Stimulated activated CD4-positive, alpha-beta T cell treated with anti-CD3 and anti-CD28 coated beads, Interleukin-4, amount 100 ng/mL, for 24 hours (primary cell): ENCODE results near the gene KLHL8.
"Not testable (repeated sequence)": the region's sequence is repeated elsewhere in the genome, so short reads cannot be mapped to it uniquely, and the experiment has no call there.

ENCODE experiments used
- DNase-seq: peaks from one replicate; pipeline ENCODE4 v3.0.0-alpha.2; 2020

KLHL8 gene

GRCh38 chr4:87227751-87228151, 7.3 kb upstream of the KLHL8 start:
- DNase-seq, result no peak

GRCh38 chr4:87225936-87226335, 5.5 kb upstream of the KLHL8 start:
- no peak for DNase-seq

GRCh38 chr4:87224141-87224923, 3.9 kb upstream of the KLHL8 start:
- no peak for DNase-seq

DNA sequence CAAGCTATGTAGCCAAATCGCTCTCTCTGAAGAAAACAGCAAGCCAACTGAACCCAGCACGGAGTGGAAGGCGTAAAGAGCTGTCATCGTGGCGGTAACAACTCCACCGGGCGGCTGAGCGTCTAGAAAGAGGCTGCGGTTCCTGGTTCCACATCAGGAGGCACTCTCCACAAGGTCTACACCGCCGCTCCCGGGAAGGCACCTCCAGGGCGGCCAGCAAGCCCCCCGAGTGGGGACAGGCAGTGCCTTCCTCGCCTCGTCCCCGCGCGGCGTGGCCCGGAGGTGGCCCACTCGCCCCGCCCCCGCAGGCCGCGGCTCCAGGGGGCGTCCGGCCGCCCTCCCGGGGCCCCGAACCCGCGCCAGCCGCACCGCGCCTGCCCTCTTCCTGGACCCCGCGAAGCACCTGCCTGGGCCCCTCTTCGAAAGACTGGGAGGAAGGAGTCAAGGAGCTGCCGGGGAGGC, 755 bp downstream of the KLHL8 start:
- peak; percentile 49 for DNase-seq

DNA sequence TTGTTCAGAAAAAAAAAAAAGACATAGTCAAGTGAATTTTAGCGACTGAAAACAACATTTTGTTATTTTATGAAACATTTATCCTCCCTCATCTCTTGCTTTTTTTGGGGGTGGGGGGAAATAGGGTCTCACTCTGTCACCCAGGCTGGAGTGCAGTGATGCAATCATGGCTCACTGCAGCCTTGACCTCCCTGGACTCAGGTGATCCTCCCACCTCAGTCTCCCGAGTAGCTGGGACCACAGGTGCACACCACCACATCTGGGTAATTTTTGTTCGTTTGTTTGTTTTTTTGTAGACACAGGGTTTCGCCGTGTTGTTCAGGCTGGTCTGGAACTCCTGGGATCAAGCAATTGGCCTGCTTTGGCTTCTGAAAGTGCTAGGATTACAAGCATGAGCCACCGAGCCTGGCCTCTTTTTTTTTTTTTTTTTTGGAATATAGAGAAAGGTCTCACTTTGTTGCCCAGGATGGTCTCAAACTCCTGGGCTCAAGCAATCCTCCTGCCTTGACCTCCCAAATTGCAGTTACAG, 3.1 kb downstream of the KLHL8 start:
- not testable (repeated sequence) for DNase-seq

- DNase-seq, result no peak
Observed at GRCh38 chr4:87216469-87216868, 3.9 kb downstream of the KLHL8 start.

GRCh38 chr4:87213421-87214075, 6.9 kb downstream of the KLHL8 start:
- DNase-seq, result no peak

DNA sequence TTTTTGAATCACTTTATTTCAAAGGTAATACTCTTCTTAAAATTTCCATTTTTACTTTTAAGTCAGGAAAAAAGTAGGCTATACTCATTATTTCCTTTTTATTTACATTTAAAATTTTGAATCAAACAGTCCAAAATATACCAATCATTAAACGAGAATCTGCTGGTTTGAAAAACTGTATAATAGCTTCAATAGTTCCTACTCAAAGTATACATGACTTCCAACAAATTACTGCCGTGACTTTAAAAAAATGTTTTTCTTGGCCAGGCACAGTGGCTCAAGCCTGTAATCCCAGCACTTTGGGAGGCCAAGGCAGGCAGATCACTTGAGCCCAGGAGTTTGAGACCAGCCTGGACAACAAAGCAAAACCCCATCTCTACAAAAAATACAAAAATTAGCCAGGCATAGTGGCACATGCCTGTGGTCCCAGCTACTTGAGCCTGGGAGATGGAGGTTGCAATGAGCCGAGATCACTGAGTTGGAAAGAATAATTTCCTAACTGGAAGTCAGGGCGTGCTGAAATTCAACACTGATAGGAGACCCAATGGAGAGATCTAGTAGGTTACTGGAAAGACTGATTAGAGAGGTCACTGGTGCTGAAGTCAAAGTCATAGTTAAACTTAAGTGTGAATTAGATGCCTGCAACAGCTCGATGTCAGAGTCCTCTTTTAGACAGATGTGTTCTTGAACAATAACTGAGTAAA, 9.0 kb downstream of the KLHL8 start:
- no peak for DNase-seq

DNA sequence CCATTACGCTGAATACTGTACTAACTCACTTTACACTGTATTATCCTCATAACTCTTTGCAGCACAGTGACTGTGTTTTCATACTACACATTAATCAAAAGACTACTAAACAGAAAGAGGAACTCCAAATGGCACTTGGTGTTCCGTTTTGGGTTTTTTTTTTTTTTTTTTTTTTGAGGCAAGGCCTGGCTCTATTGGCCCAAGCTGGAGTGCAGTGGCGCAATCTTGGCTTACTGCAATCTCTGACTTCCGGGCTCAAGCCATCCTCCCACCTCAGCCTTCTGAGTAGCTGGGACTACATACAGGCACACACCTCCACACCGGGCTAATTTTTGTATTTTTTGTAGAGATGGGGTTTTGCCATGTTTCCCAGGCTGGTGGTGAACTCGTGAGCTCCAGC, 10.7 kb downstream of the KLHL8 start:
- no peak for DNase-seq

- no peak for DNase-seq
Observed at GRCh38 chr4:87209182-87209581, 11.2 kb downstream of the KLHL8 start.

DNA sequence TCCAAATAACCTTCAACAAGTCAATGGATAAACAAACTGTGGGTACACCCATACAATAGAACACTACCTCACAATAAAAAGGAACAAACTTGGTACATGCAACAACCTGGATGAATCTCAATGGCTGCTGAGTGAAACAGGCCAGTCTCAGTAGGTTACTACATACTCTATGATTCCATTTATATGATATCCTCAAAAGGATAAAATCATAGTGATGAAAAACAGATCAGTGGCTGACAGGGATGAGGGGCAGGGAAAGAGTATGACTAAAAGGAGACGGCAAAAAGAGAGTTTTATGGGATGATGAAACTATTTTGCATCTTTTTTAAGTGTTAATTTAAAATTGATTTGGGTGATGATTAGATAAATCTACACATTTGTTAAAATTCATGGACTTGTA, 15.9 kb downstream of the KLHL8 start:
- DNase-seq, result no peak

DNA sequence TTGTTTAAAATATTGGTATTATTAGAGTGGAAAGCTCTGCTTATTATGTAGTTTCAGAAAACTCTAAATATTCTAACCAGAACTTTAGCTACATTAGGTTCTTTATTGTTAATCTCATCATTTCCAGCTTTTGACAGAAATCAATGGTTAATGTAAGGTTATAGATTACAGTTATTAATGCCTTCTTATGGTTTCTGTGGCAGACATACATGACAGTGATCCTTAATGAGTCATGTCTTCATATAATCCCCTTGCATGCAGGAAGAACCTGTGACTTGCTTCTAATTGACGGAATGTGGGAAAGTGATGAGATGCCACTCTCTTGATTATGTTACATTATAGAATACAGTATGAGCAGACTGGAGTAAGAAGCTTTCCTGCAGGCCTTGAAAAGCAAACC, 23.5 kb downstream of the KLHL8 start:
- no peak for DNase-seq

DNA sequence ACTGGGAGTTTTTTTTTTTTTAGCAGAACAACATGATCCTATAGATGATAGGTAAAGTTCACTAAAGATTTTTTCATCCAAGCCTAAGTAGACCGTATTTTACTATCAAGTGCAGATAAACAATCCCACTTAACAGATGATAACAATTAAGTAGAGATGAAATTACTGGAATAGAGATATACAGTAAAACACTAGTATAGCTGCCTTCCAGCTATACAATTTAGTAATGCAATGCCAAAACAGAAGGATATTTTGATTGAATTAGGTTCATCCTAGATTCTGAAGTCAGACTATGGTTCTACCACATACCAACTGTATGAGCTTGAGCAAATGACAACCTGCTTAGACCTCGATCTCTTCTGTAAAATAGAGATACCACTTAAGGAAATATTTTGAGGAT, 24.3 kb downstream of the KLHL8 start:
- DNase-seq, result no peak

DNA sequence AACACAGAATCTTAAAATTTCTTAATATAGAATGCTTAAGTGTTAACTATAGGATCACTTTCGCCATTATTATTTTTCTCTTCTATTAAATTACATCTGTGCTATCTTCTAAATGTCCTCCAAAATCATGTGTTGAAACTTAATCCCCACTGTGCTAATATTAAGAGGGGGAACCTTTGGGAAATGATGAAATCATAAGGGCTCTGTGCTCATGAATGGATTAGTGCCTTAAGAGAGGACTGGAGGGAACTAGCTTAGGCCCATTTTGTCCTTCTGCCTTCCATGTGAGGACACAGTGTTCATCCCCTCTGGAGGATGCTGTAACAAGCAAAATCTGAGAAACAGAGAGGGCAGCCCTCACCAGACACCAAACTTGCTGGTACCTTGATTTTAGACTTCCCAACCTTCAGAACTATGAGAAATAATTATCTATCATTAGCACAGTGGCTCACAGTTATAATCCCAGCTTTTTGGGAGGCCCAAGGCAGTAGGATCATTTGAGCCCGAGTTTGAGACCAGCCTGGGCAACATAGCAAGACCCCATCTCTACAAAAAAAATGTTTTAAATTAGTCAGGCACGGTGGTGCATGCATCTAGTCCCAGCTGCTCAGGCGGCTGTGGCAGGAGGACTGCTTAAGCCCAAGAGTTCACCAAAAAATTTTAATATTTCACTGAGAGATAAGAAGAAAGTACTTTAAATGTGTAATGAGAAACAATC, 26.3 kb downstream of the KLHL8 start:
- DNase-seq, result no peak

DNA sequence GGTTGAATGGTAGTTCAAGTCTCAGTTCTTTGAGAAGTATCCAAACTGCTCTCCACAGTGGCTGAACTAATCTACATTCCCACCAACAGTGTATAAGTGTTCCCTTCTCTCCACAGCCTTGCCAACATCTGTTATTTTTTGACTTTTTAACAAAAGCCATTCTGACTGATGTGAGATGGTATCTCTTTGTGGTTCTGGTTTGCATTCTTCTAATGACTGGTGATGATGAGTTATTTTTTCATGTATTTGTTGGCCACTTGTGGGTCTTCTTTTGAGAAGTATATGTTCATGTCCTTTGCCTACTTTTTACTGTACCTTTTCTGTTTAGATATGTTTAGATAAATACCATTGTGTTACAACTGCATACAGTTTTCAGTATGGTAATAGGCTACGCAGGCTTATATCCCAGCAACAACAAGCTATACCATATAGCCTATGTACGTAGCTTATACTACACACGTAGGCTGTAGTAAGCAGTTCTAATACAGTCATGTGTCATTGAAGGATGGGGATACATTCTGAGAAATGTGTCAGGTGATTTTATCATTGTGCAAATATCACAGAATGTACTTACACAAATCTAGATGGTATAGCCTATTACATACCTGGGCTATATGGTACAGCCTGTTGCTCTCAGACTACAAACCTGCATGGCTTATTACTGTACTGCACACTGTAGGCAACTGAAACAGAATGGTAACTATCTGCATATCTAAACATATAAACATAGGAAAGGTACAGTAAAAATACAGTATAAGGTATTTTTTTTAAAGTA, 28.1 kb downstream of the KLHL8 start:
- DNase-seq, result no peak

GRCh38 chr4:87188932-87189331, 31.5 kb downstream of the KLHL8 start:
- no peak for DNase-seq

GRCh38 chr4:87188048-87188447, 32.4 kb downstream of the KLHL8 start:
- DNase-seq, result no peak

- DNase-seq, result no peak
Observed at GRCh38 chr4:87185146-87185870, 35.1 kb downstream of the KLHL8 start.

- DNase-seq, result no peak
Observed at GRCh38 chr4:87180767-87181166, 39.7 kb downstream of the KLHL8 start.

DNA sequence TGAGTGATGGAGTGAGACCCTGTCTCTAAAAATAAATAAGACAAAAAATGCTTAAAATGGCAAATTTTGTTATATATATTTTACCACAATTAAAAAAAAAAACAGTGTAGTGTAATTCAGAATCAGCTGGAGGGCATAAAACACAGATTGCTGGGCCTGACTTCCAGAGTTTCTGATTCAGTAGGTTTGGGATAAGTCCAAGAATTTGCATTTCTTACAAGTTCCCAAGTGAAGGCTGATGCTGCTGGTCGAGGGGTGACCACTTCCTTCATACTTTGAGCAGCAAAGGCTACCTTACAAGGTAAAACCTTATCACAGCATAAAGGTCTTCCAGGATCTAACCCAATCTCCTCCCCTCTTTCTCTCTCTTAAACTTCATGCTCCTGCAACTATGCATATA, 40.7 kb downstream of the KLHL8 start:
- no peak for DNase-seq

DNA sequence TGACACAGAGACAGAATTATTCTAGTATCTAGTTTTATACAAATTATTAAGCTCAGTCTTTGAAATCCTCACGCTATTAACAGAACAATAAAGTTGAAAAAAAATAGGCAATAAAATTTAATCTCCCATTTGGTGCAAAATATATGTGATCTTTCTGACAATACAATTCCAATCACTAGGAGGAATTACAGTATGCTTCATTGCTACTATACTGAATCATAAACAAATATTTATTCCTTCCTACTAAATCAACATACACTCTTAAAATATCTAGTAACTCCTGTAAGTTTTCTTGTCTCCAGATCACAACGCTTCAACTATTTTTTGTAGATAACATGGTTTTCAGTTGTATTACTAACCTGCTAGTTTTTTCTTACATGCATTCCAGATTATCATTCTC, 45.7 kb downstream of the KLHL8 start:
- DNase-seq, result no peak

DNA sequence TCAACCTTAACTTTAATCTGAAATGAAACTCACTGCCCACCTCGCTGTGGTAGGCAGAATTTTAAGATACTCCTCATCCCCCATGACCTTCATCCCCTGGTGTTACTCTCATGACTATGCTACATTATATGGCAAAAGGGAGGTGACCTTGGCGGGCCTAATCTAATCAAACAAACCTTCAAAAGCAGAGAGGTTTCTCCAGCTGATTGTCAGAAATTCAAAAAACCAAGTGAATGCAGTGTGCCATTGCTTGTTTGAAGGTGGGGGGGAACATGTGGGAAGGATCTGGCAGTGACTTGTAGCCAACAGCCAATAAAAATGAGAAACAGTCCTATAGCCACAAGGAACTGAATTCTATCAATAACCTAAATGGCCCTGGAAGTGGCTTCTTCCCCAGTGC, 48.5 kb downstream of the KLHL8 start:
- no peak for DNase-seq
